IMR-90 (cell line): Measurements from ENCODE around the gene WDR48. TPM values are rescaled to one million over a fixed set of nuclear protein-coding genes. Genes with fewer than 3 reads are reported as not detected.

Experiments used
- ATAC-seq: fragments of 200-7000 bp; cut with Tn5 transposase; 2 replicates; pipeline ENCODE4 v1.9.1; 2020; ENCODE audit warnings: low read depth, mild to moderate bottlenecking, moderate library complexity
- BruUV-seq: library from RNA; stranded (reverse); fragments of 400-500 nt; replicated peaks from 2 replicates; lab custom pipeline; 2021; lab: Mats Ljungman, UMichigan
- CTCF ChIA-PET: fragments of 300-600 bp; formaldehyde crosslinking; extraction: SDS; loops from one replicate; lab custom pipeline; 2021; ENCODE audit warnings: antibody characterized with exemption; lab: Yijun Ruan, JAX
- POLR2A ChIA-PET: fragments of 300-600 bp; sonication (Branson Sonifier 250); formaldehyde crosslinking; loops from one replicate; lab custom pipeline; 2022; ENCODE audit warnings: antibody characterized with exemption; ENCODE audit not compliant: unreplicated experiment; lab: Charles Lee
- DNase-seq: peaks from one replicate; pipeline ENCODE4 v3.0.0; 2013
- H2AFZ ChIP-seq: replicated peaks from 2 replicates; pipeline ENCODE3; 2013; ENCODE audit warnings: low read length, mild to moderate bottlenecking; ENCODE audit not compliant: poor library complexity
- H2AK5ac ChIP-seq: 2 replicates; pipeline ENCODE4 v1.6.1; 2013; ENCODE audit warnings: low read depth, low read length, inconsistent platforms
- H2AK9ac ChIP-seq: replicated peaks from 2 replicates; pipeline ENCODE3; 2013; ENCODE audit warnings: mild to moderate bottlenecking, low read depth, low read length, moderate library complexity; ENCODE audit not compliant: poor library complexity
- H2BK120ac ChIP-seq: 2 replicates; pipeline ENCODE4 v1.6.1; 2013; ENCODE audit warnings: low read depth, low read length, inconsistent platforms
- H2BK15ac ChIP-seq: 3 replicates; pipeline ENCODE4 v1.6.1; 2013; ENCODE audit warnings: low read depth, low read length, inconsistent platforms
- H2BK20ac ChIP-seq: 2 replicates; pipeline ENCODE4 v1.6.1; 2013; ENCODE audit warnings: low read depth, mild to moderate bottlenecking, inconsistent platforms, low read length, moderate library complexity
- H2BK5ac ChIP-seq: 2 replicates; pipeline ENCODE4 v1.6.1; 2013; ENCODE audit warnings: mild to moderate bottlenecking, low read depth, low read length, inconsistent platforms; ENCODE audit not compliant: poor library complexity, severe bottlenecking
- H3K14ac ChIP-seq: replicated peaks from 2 replicates; pipeline ENCODE4 v1.6.1; 2013; ENCODE audit warnings: low read depth, low read length, inconsistent platforms
- H3K18ac ChIP-seq: 2 replicates; pipeline ENCODE4 v1.6.1; 2013; ENCODE audit warnings: low read depth, low read length, control low read depth
- H3K23ac ChIP-seq: 2 replicates; pipeline ENCODE4 v1.6.1; 2013; ENCODE audit warnings: low read depth, low read length, inconsistent platforms
- H3K27ac ChIP-seq: 2 replicates; pipeline ENCODE4 v1.5.1; 2013; ENCODE audit warnings: mild to moderate bottlenecking, control low read depth, low read length; ENCODE audit not compliant: insufficient read depth
- H3K27me3 ChIP-seq: 2 replicates; pipeline ENCODE4 v1.6.1; 2013; ENCODE audit warnings: low read length; ENCODE audit not compliant: control insufficient read depth, insufficient read depth
- H3K36me3 ChIP-seq: 2 replicates; pipeline ENCODE4 v1.6.1; 2013; ENCODE audit warnings: low read length, mixed read lengths; ENCODE audit not compliant: control insufficient read depth, insufficient read depth
- H3K4ac ChIP-seq: 2 replicates; pipeline ENCODE4 v1.6.1; 2013; ENCODE audit warnings: low read depth, low read length, inconsistent platforms
- H3K4me1 ChIP-seq: 2 replicates; pipeline ENCODE4 v1.6.1; 2013; ENCODE audit warnings: low read length, mixed read lengths; ENCODE audit not compliant: control insufficient read depth, insufficient read depth
- H3K4me2 ChIP-seq: 2 replicates; pipeline ENCODE4 v1.6.1; 2013; ENCODE audit warnings: low read depth, mild to moderate bottlenecking, control low read depth, low read length, moderate library complexity
- H3K4me3 ChIP-seq: 2 replicates; pipeline ENCODE4 v1.5.1; 2013; ENCODE audit warnings: low read depth, mild to moderate bottlenecking, control low read depth, low read length, moderate library complexity; ENCODE audit not compliant: insufficient read depth
- H3K56ac ChIP-seq: 2 replicates; pipeline ENCODE4 v1.6.1; 2013; ENCODE audit warnings: low read length, inconsistent platforms; ENCODE audit not compliant: insufficient read depth; ENCODE audit errors: extremely low read depth
- H3K79me1 ChIP-seq, 2 experiments: 2 replicates each; pipeline ENCODE4 v1.6.1; 2013; ENCODE audit warnings: low read length in 2 of 2, inconsistent platforms in 1 of 2, low read depth in 1 of 2
- H3K9ac ChIP-seq: 2 replicates; pipeline ENCODE4 v1.6.1; 2013; ENCODE audit warnings: low read depth, low read length, control low read depth
- H3K9me1 ChIP-seq: 2 replicates; pipeline ENCODE4 v1.6.1; 2013; ENCODE audit warnings: low read length, inconsistent platforms; ENCODE audit not compliant: insufficient read depth
- H3K9me3 ChIP-seq: 2 replicates; pipeline ENCODE4 v1.6.1; 2013; ENCODE audit warnings: low read length; ENCODE audit not compliant: control insufficient read depth, insufficient read depth
- H4K20me1 ChIP-seq: 2 replicates; pipeline ENCODE4 v1.6.1; 2013; ENCODE audit warnings: low read length, inconsistent platforms; ENCODE audit not compliant: insufficient read depth
- H4K5ac ChIP-seq: 2 replicates; pipeline ENCODE4 v1.6.1; 2013; ENCODE audit warnings: mild to moderate bottlenecking, low read depth, low read length, control low read depth
- H4K8ac ChIP-seq, 2 experiments: 2 replicates each; pipeline ENCODE4 v1.6.1; 2013; ENCODE audit warnings: low read depth in 2 of 2, low read length in 2 of 2, control low read depth in 1 of 2, inconsistent platforms in 1 of 2
- H4K91ac ChIP-seq: 2 replicates; pipeline ENCODE4 v1.6.1; 2013; ENCODE audit warnings: low read depth, low read length, inconsistent platforms; ENCODE audit not compliant: insufficient read depth
- BHLHE40 ChIP-seq: fragments of 150-350 bp; IDR thresholded peaks from 2 replicates; pipeline ENCODE4 v1.6.1; 2016; ENCODE audit warnings: mild to moderate bottlenecking, low read depth, low read length
- CEBPB ChIP-seq: IDR thresholded peaks from 2 replicates; pipeline ENCODE4 v1.6.1; 2012; ENCODE audit warnings: low read depth, low read length, improper control_type of control experiment
- CHD1 ChIP-seq: IDR thresholded peaks from 2 replicates; pipeline ENCODE4 v1.6.1; 2012; ENCODE audit warnings: low read depth, low read length, improper control_type of control experiment
- FOS ChIP-seq: fragments of 150-350 bp; IDR thresholded peaks from 2 replicates; pipeline ENCODE4 v1.6.1; 2016; ENCODE audit warnings: low read depth, low read length
- MAFK ChIP-seq: IDR thresholded peaks from 2 replicates; pipeline ENCODE4 v1.6.1; 2012; ENCODE audit warnings: low read depth, low read length, improper control_type of control experiment
- MAZ ChIP-seq: IDR thresholded peaks from 2 replicates; pipeline ENCODE4 v1.6.1; 2012; ENCODE audit warnings: low read depth, mild to moderate bottlenecking, low read length, improper control_type of control experiment, moderate library complexity, borderline replicate concordance
- MXI1 ChIP-seq: IDR thresholded peaks from 2 replicates; pipeline ENCODE4 v1.6.1; 2012; ENCODE audit warnings: low read depth, mild to moderate bottlenecking, low read length, moderate library complexity, borderline replicate concordance
- NFE2L2 ChIP-seq: fragments of 150-350 bp; IDR thresholded peaks from 2 replicates; pipeline ENCODE4 v1.6.1; 2016; ENCODE audit warnings: low read depth, mild to moderate bottlenecking, low read length
- RAD21 ChIP-seq: IDR thresholded peaks from 2 replicates; pipeline ENCODE4 v1.6.1; 2012; ENCODE audit warnings: low read length, improper control_type of control experiment
- RCOR1 ChIP-seq: IDR thresholded peaks from 2 replicates; pipeline ENCODE4 v1.6.1; 2012; ENCODE audit warnings: mild to moderate bottlenecking, low read length, improper control_type of control experiment; ENCODE audit not compliant: insufficient replicate concordance
- RFX5 ChIP-seq: IDR thresholded peaks from 2 replicates; pipeline ENCODE4 v1.8.0; 2012; ENCODE audit warnings: low read depth, mild to moderate bottlenecking, low read length, moderate library complexity
- SMC3 ChIP-seq: fragments of 150-350 bp; IDR thresholded peaks from 2 replicates; pipeline ENCODE4 v1.6.1; 2016; ENCODE audit warnings: low read depth, mild to moderate bottlenecking, antibody characterized with exemption, low read length, moderate library complexity
- WGBS, 2 experiments: methylation state at CpG; one replicate each; pipeline versions ENCODE4 v1.1.5 to v1.1.7; 2013; ENCODE audit warnings: missing lambda C conversion rate in 2 of 2; ENCODE audit not compliant: insufficient read length in 1 of 2; ENCODE audit errors: extremely low coverage in 2 of 2; 5-methylcytosine and 5-hydroxymethylcytosine counted together
- dilution Hi-C: fragments of 300-500 bp; cut with HindIII; formaldehyde crosslinking; loops from one replicate; pipeline ENCODE4 v1.14.3; 2018; ENCODE audit warnings: low sequenced_read_pairs; ENCODE audit not compliant: unreplicated experiment
- in situ Hi-C: fragments of 300-500 bp; cut with MboI; formaldehyde crosslinking; loops from 3 replicates; pipeline ENCODE4 v1.14.3; 2019; ENCODE audit warnings: low sequenced_read_pairs, inconsistent platforms, mixed read lengths
- intact Hi-C: fragments of 100-400 bp; cut with micrococcal nuclease; formaldehyde crosslinking; loops from 2 replicates; pipeline ENCODE4 v1.10.0; 2022
- polyA plus RNA-seq, 3 experiments: library from polyadenylated mRNA; depleted of rRNA; stranded (reverse); fragments of >200 nt; gene quantifications; 2 replicates each; pipeline ENCODE4 v1.2.3, GENCODE V29; 2012; ENCODE audit warnings: low replicate concordance in 1 of 3
- total RNA-seq: library from RNA; depleted of rRNA; stranded (reverse); fragments of >200 nt; gene quantifications from 2 replicates; pipeline ENCODE4 v1.2.3, GENCODE V29; 2012
- TF ChIP-seq, protein P1 (sequence below): fragments of 150-350 bp; IDR thresholded peaks from 2 replicates; pipeline ENCODE4 v1.6.1; 2017; ENCODE audit warnings: mild to moderate bottlenecking, antibody characterized with exemption, low read length, low read depth
- TF ChIP-seq, protein P2 (sequence below): conservative IDR thresholded peaks from 2 replicates; pipeline ENCODE4 v1.5.1; 2012; ENCODE audit warnings: mild to moderate bottlenecking, low read depth, low read length, improper control_type of control experiment

WDR48 gene
- total and polyA plus RNA-seq, 2 of the 4 experiments (the other 2 are of a cell fraction): 14.4 to 41.2 TPM

DNA sequence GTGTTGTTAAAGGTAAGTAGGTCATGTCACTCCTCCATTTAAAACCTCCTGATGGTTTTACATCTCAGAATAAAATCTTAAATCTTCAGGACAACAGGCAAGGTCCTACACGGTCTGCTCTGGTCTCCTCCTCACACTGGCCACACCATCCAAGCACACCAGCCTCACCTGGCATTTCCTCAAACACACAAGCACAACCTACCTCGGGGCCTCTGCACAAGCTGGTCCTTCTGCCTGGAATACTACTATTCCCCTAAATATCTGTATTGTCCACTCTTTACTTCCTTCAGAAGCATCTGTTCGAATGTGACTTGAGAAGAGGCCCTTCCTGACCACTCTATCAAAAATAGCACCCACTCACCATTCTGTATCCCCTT lies 53.9 kb downstream of the WDR48 start:
- Histone ChIP-seq H3K4me1 (peaks cover 4% of the 10 kb centered on the region; the same call in 1 of the 2 replicates), H4K8ac (no peak overlapping the region), H3K27ac (no peak overlapping the region), H3K4me3 (no peak overlapping the region), H3K9me1 (peaks cover 8% of the 10 kb centered on the region), H3K14ac (no peak overlapping the region), H2BK15ac (no peak overlapping the region), H3K18ac (no peak overlapping the region), H3K79me1 (peaks cover 14 to 60% of the 10 kb centered on the region in 2 experiments), H3K9me3 (no peaks in the 10 kb centered on the region), H3K9ac (no peak overlapping the region), H3K4ac (no peak overlapping the region), H2BK5ac (no peak overlapping the region), H2AK9ac (no peak overlapping the region), H2AFZ (no peak overlapping the region), H2BK20ac (no peak overlapping the region), H3K23ac (peak overlapping the region; percentile 69; the same call in 1 of the 2 replicates), H3K4me2 (peak overlapping the region; percentile 3; the same call in 1 of the 2 replicates), H4K5ac (no peak overlapping the region), H3K36me3 (peaks cover 2% of the 10 kb centered on the region; the same call in 1 of the 2 replicates), H2BK120ac (no peak overlapping the region), H3K56ac (no peak overlapping the region), H2AK5ac (no peak overlapping the region), H3K27me3 (no peaks in the 10 kb centered on the region), H4K20me1 (peaks cover 56% of the 10 kb centered on the region), H4K91ac (no peak overlapping the region)
- TF ChIP-seq, protein P1, sequence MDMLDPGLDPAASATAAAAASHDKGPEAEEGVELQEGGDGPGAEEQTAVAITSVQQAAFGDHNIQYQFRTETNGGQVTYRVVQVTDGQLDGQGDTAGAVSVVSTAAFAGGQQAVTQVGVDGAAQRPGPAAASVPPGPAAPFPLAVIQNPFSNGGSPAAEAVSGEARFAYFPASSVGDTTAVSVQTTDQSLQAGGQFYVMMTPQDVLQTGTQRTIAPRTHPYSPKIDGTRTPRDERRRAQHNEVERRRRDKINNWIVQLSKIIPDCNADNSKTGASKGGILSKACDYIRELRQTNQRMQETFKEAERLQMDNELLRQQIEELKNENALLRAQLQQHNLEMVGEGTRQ: no peak
- TF ChIP-seq, protein P2, sequence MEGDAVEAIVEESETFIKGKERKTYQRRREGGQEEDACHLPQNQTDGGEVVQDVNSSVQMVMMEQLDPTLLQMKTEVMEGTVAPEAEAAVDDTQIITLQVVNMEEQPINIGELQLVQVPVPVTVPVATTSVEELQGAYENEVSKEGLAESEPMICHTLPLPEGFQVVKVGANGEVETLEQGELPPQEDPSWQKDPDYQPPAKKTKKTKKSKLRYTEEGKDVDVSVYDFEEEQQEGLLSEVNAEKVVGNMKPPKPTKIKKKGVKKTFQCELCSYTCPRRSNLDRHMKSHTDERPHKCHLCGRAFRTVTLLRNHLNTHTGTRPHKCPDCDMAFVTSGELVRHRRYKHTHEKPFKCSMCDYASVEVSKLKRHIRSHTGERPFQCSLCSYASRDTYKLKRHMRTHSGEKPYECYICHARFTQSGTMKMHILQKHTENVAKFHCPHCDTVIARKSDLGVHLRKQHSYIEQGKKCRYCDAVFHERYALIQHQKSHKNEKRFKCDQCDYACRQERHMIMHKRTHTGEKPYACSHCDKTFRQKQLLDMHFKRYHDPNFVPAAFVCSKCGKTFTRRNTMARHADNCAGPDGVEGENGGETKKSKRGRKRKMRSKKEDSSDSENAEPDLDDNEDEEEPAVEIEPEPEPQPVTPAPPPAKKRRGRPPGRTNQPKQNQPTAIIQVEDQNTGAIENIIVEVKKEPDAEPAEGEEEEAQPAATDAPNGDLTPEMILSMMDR: no peak
- TF ChIP-seq BHLHE40: no peak
- TF ChIP-seq NFE2L2: no peak
- TF ChIP-seq MXI1: no peak
- TF ChIP-seq FOS: no peak
- no peak for TF ChIP-seq SMC3
- TF ChIP-seq CHD1: no peak
- no peak for TF ChIP-seq RAD21
- no peak for TF ChIP-seq MAFK
- no peak for TF ChIP-seq MAZ
- TF ChIP-seq RCOR1: no peak
- no peak for TF ChIP-seq RFX5
- TF ChIP-seq CEBPB: no peak
- DNase-seq (no peak), ATAC-seq (no peak)
- ChIA-PET POLR2A (no interaction called here), CTCF (interaction anchor here (1.1 to 1.4 kb wide), 2 partner anchors 72 to 182 kb away, joined by 3 to 10 read pairs; no protein-coding TSS in a partner anchor)
- in situ Hi-C loops: no loop called here
- intact Hi-C loops: loop anchor here (2.0 to 5.0 kb wide), 3 partner anchors 62 to 277 kb away; partner anchors contain the start of gene SLC25A38
- dilution Hi-C loops: no loop called here
- WGBS, 2 experiments: 90% methylated on average over 2 of the region's 3 CpGs; no CpG with 5 or more reads in 1 of the 2 experiments
- BruUV-seq: no TSS peak
